ENCODE data around the gene BST1. TPM values are rescaled to one million over a fixed set of nuclear protein-coding genes. Genes with fewer than 3 reads are reported as not detected.

Gene BST1
- total RNA-seq, 3 donors from 2014 or later (not counting 1 experiment from before 2014, with no cell fraction given), result 1.8 to 6.4 (median 2.2) TPM

DNA sequence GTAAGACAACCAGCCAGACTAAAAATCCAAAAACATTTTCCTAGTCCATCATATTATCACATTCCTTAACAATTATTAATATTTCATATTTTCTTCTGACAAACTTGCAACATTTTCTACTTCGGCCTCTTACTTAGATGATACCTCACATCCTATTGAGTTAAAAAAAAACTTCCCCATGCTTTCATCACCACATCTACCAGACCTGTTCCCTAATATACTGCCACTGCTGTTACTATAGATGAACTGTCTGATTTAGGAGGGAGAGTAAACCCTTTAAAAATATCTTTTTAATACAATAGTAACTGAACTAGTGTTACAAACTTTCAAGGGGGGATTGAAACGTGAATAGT is 19.7 kb upstream of the BST1 start:
- H3K27ac ChIP-seq (ENCODE audit: low read length), result no peak overlapping the region
- WGBS (ENCODE audit: insufficient coverage), result 93% methylated on average over 1 of the region's 2 CpGs
- intact Hi-C loops (cut with micrococcal nuclease), result loop anchor here (2.0 kb wide), 1 partner anchor 28 kb away; the partner anchor contains the start of gene FBXL5
- no peaks in the 10 kb centered on the region for H3K9me3 ChIP-seq (ENCODE audit: control insufficient read depth, insufficient read depth, low read length)
- Mint-ChIP-seq H3K27ac (peak overlapping the region in 1 of 2 donors; percentile 97), H3K27me3 (ENCODE audit: low read depth in 2 of 2) (no peaks in the 10 kb centered on the region), H3K9me3 (no peaks in the 10 kb centered on the region), H3K36me3 (no peaks in the 10 kb centered on the region), H3K4me3 (peak overlapping the region; percentile 0), H3K4me1 (peaks cover 31 to 43% of the 10 kb centered on the region in 2 donors)
- H3K27me3 ChIP-seq (ENCODE audit: control insufficient read depth, insufficient read depth, low read length), result no peaks in the 10 kb centered on the region
- ATAC-seq (no peak), DNase-seq (no peak)
- TF ChIP-seq CTCF (IDR thresholded peaks at IDR 0.05), result no peak
- H3K4me3 ChIP-seq (ENCODE audit: low read length), result no peak overlapping the region
- peaks cover 4% of the 10 kb centered on the region for H3K4me1 ChIP-seq (ENCODE audit: control insufficient read depth, insufficient read depth, low read length)
- peaks cover 17% of the 10 kb centered on the region for H3K36me3 ChIP-seq (ENCODE audit: control insufficient read depth, insufficient read depth, low read length)

- H3K9me3 ChIP-seq (ENCODE audit: control insufficient read depth, insufficient read depth, low read length), result no peaks in the 10 kb centered on the region
- WGBS (ENCODE audit: insufficient coverage), result 96% methylated on average over 1 of the region's 1 CpG
- DNase-seq (no peak), ATAC-seq (no peak)
- H3K4me3 ChIP-seq (ENCODE audit: low read length), result no peak overlapping the region
- peaks cover 24% of the 10 kb centered on the region for H3K36me3 ChIP-seq (ENCODE audit: control insufficient read depth, insufficient read depth, low read length)
- H3K4me1 Mint-ChIP-seq, result peaks cover 31 to 43% of the 10 kb centered on the region in 2 donors
- no peak overlapping the region for H3K4me3 Mint-ChIP-seq
- no peak overlapping the region for H3K27ac ChIP-seq (ENCODE audit: low read length)
- H3K36me3 Mint-ChIP-seq, result no peaks in the 10 kb centered on the region
- no peaks in the 10 kb centered on the region for H3K9me3 Mint-ChIP-seq
- peaks cover 4% of the 10 kb centered on the region for H3K4me1 ChIP-seq (ENCODE audit: control insufficient read depth, insufficient read depth, low read length)
- H3K27ac Mint-ChIP-seq, result no peak overlapping the region
- no peak for TF ChIP-seq CTCF (IDR thresholded peaks at IDR 0.05)
- H3K27me3 Mint-ChIP-seq (ENCODE audit: low read depth in 2 of 2), result no peaks in the 10 kb centered on the region
- intact Hi-C loops (cut with micrococcal nuclease), result no loop called here
- H3K27me3 ChIP-seq (ENCODE audit: control insufficient read depth, insufficient read depth, low read length), result no peaks in the 10 kb centered on the region
Measured at GRCh38 chr4:15684498-15684897, 18.4 kb upstream of the BST1 start.

DNA sequence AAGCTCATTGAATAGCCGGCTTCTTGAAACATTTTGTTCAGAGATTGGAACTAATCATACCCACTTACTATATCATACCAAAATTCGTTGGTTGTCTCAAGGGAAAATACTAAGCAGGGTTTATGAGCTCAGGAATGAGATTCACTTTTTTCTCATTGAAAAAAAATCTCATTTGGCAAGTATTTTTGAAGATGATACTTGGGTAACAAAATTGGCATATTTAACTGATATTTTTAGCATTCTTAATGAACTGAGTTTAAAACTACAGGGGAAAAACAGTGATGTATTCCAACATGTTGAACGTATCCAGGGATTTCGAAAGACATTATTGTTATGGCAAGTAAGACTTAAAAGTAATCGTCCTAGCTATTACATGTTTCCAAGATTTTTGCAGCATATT is 14.8 kb upstream of the BST1 start:
- no peaks in the 10 kb centered on the region for H3K36me3 Mint-ChIP-seq
- H3K4me1 Mint-ChIP-seq, result peaks cover 10 to 24% of the 10 kb centered on the region in 2 donors
- no peak for DNase-seq
- H3K36me3 ChIP-seq (ENCODE audit: control insufficient read depth, insufficient read depth, low read length), result peaks cover 24% of the 10 kb centered on the region
- 100% methylated on average over 4 of the region's 5 CpGs for WGBS (ENCODE audit: insufficient coverage)
- H3K27ac Mint-ChIP-seq, result no peak overlapping the region
- no peaks in the 10 kb centered on the region for H3K4me1 ChIP-seq (ENCODE audit: control insufficient read depth, insufficient read depth, low read length)
- H3K27me3 Mint-ChIP-seq (ENCODE audit: low read depth in 2 of 2), result no peaks in the 10 kb centered on the region
- no peak for TF ChIP-seq CTCF (IDR thresholded peaks at IDR 0.05)
- H3K27ac ChIP-seq (ENCODE audit: low read length), result no peak overlapping the region
- H3K9me3 Mint-ChIP-seq, result no peaks in the 10 kb centered on the region
- ATAC-seq, result no peak
- H3K27me3 ChIP-seq (ENCODE audit: control insufficient read depth, insufficient read depth, low read length), result no peaks in the 10 kb centered on the region
- no peak overlapping the region for H3K4me3 ChIP-seq (ENCODE audit: low read length)
- H3K9me3 ChIP-seq (ENCODE audit: control insufficient read depth, insufficient read depth, low read length), result no peaks in the 10 kb centered on the region
- intact Hi-C loops (cut with micrococcal nuclease), result no loop called here
- no peak overlapping the region for H3K4me3 Mint-ChIP-seq

- no peak overlapping the region for H3K4me3 Mint-ChIP-seq
- no peaks in the 10 kb centered on the region for H3K9me3 Mint-ChIP-seq
- no peak overlapping the region for H3K27ac ChIP-seq (ENCODE audit: low read length)
- no peak for DNase-seq
- no peak for TF ChIP-seq CTCF (IDR thresholded peaks at IDR 0.05)
- no peaks in the 10 kb centered on the region for H3K27me3 ChIP-seq (ENCODE audit: control insufficient read depth, insufficient read depth, low read length)
- H3K4me3 ChIP-seq (ENCODE audit: low read length), result no peak overlapping the region
- no peaks in the 10 kb centered on the region for H3K9me3 ChIP-seq (ENCODE audit: control insufficient read depth, insufficient read depth, low read length)
- no peaks in the 10 kb centered on the region for H3K4me1 ChIP-seq (ENCODE audit: control insufficient read depth, insufficient read depth, low read length)
- peaks cover 6 to 10% of the 10 kb centered on the region in 2 donors for H3K4me1 Mint-ChIP-seq
- intact Hi-C loops (cut with micrococcal nuclease), result no loop called here
- no peak overlapping the region for H3K27ac Mint-ChIP-seq
- no peaks in the 10 kb centered on the region for H3K27me3 Mint-ChIP-seq (ENCODE audit: low read depth in 2 of 2)
- H3K36me3 Mint-ChIP-seq, result no peaks in the 10 kb centered on the region
- no peak for ATAC-seq
- 92% methylated on average over 1 of the region's 2 CpGs for WGBS (ENCODE audit: insufficient coverage)
- peaks cover 24% of the 10 kb centered on the region for H3K36me3 ChIP-seq (ENCODE audit: control insufficient read depth, insufficient read depth, low read length)
Measured at GRCh38 chr4:15689540-15689939, 13.3 kb upstream of the BST1 start.
